A549 (cell line): ENCODE results near the gene IL17RA. TPM values are rescaled to one million over a fixed set of nuclear protein-coding genes. Genes with fewer than 3 reads are reported as not detected.
A peak's percentile ranks its signal among the peaks of the same experiment; 100 is the strongest.
"Not testable (repeated sequence)": the region's sequence is repeated elsewhere in the genome, so short reads cannot be mapped to it uniquely, and the experiment has no call there.

Experiments used
- ATAC-seq, 2 experiments: fragments of 200-7000 bp in 1 of 2; fragments of >200 bp in 1 of 2; cut with Nextera tagmentation in 1 of 2; cut with Tn5 transposase in 1 of 2; 3 replicates each; pipeline versions ENCODE4 v1.8.0 to v1.9.1; 2018 to 2020; ENCODE audit warnings: mild to moderate bottlenecking in 1 of 2, moderate library complexity in 1 of 2
- CTCF ChIA-PET: fragments of 300-600 bp; sonication (Branson Sonifier 250); formaldehyde crosslinking; extraction: SDS; loops from one replicate; lab custom pipeline; 2021; ENCODE audit warnings: antibody characterized with exemption, inconsistent platforms; lab: Yijun Ruan, JAX
- POLR2A ChIA-PET: fragments of 350-600 bp; formaldehyde crosslinking; extraction: SDS; loops from one replicate; lab custom pipeline; 2021; ENCODE audit warnings: antibody characterized with exemption, inconsistent platforms; lab: Yijun Ruan, JAX
- DNase-seq, 2 experiments: peaks; one replicate each; pipeline versions ENCODE4 v3.0.0 to v3.0.0-alpha.2; 2011 to 2016; ENCODE audit warnings: low read depth in 1 of 2, low spot score in 1 of 2
- FAIRE-seq: peaks from 2 replicates; lab custom pipeline; 2011; peaks lifted over from hg19 to GRCh38; lab: Jason Lieb, UNC
- H3K27ac ChIP-seq, 2 experiments: fragments of >200 bp; sonication (Bioruptor Twin); formaldehyde crosslinking; 3 replicates each; pipeline ENCODE4 v1.5.1; 2016 to 2017
- H3K4me1 ChIP-seq: fragments of >200 bp; sonication (Bioruptor Twin); formaldehyde crosslinking; 3 replicates; pipeline ENCODE4 v1.6.1; 2016
- H3K4me2 ChIP-seq: fragments of >200 bp; sonication (Bioruptor Twin); formaldehyde crosslinking; 3 replicates; pipeline ENCODE4 v1.6.1; 2016
- H3K4me3 ChIP-seq: fragments of >200 bp; sonication (Bioruptor Twin); formaldehyde crosslinking; 3 replicates; pipeline ENCODE4 v1.5.1; 2016
- H3K9me3 ChIP-seq: fragments of >200 bp; sonication (Bioruptor Twin); formaldehyde crosslinking; 3 replicates; pipeline ENCODE4 v1.6.1; 2016
- BCL3 ChIP-seq: fragments of >200 bp; sonication (Bioruptor Twin); formaldehyde crosslinking; IDR thresholded peaks from 3 replicates; pipeline ENCODE4 v1.6.1; 2016
- FOXS1 ChIP-seq: fragments of 250-450 bp; sonication (Bioruptor Pico); IDR thresholded peaks from 2 replicates; pipeline ENCODE4 v1.5.0; 2020; ENCODE audit warnings: mild to moderate bottlenecking, moderate library complexity
- HEYL ChIP-seq: fragments of 250-450 bp; sonication (Bioruptor Pico); IDR thresholded peaks from 2 replicates; pipeline ENCODE4 v1.8.0; 2021; ENCODE audit warnings: mild to moderate bottlenecking, moderate library complexity
- HOXA7 ChIP-seq: fragments of 250-450 bp; sonication (Bioruptor Pico); IDR thresholded peaks from 2 replicates; pipeline ENCODE4 v1.5.0; 2020; ENCODE audit warnings: mild to moderate bottlenecking, moderate library complexity
- HOXB13 ChIP-seq: fragments of 250-450 bp; sonication (Bioruptor Pico); IDR thresholded peaks from 2 replicates; pipeline ENCODE4 v1.5.0; 2020; ENCODE audit warnings: low read depth, mild to moderate bottlenecking, moderate library complexity
- JUN ChIP-seq, 2 experiments: fragments of >200 bp; sonication (Bioruptor Twin); formaldehyde crosslinking; IDR thresholded peaks; 2 replicates in 1 of 2; 3 replicates in 1 of 2; pipeline ENCODE4 v1.6.1; 2016 to 2017
- JUNB ChIP-seq: fragments of >200 bp; sonication (Bioruptor Twin); formaldehyde crosslinking; IDR thresholded peaks from 2 replicates; pipeline ENCODE4 v1.6.1; 2016
- POLR2A ChIP-seq: IDR thresholded peaks from 2 replicates; pipeline ENCODE4 v1.6.1; 2012; ENCODE audit warnings: mild to moderate bottlenecking, low read length
- SREBF2 ChIP-seq: fragments of 450-650 bp; IDR thresholded peaks from 2 replicates; pipeline ENCODE4 v1.6.1; 2014; ENCODE audit warnings: mild to moderate bottlenecking, moderate library complexity
- TFCP2L1 ChIP-seq: fragments of 250-450 bp; sonication (Bioruptor Pico); IDR thresholded peaks from 2 replicates; pipeline ENCODE4 v1.5.0; 2021; ENCODE audit warnings: mild to moderate bottlenecking
- ZC3H11A ChIP-seq: fragments of 450-650 bp; IDR thresholded peaks from 2 replicates; pipeline ENCODE4 v1.6.1; 2014; ENCODE audit warnings: antibody characterized with exemption, mild to moderate bottlenecking
- WGBS: methylation state at CpG from one replicate; pipeline ENCODE4 v1.1.6; 2017; ENCODE audit errors: missing lambda C conversion rate; 5-methylcytosine and 5-hydroxymethylcytosine counted together
- polyA minus RNA-seq: library from RNA; depleted of rRNA, polyadenylated mRNA; stranded (reverse); fragments of >200 nt; gene quantifications from 2 replicates; pipeline ENCODE4 v1.2.3, GENCODE V29; 2011; rRNA and poly(A)+ RNA removed
- polyA plus RNA-seq, 4 experiments: library from polyadenylated mRNA; depleted of rRNA in 3 of 4; stranded (reverse); fragments of >200 nt; fragmentation: RNase III in 1 of 4; extraction: RNeasy Plus Mini Kit Qiagen cat#74134 plus additional on column Dnase treatment in 1 of 4; gene quantifications; 2 replicates in 3 of 4; 3 replicates in 1 of 4; pipeline ENCODE4 v1.2.3, GENCODE V29; 2011 to 2017
- TF ChIP-seq, protein P1 (sequence below): fragments of 250-450 bp; sonication (Bioruptor Pico); IDR thresholded peaks from 2 replicates; pipeline ENCODE4 v1.5.0; 2021; ENCODE audit warnings: mild to moderate bottlenecking, moderate library complexity, borderline replicate concordance
- TF ChIP-seq, protein P2 (sequence below): IDR thresholded peaks from 2 replicates; pipeline ENCODE4 v1.6.1; 2012; ENCODE audit warnings: low read depth, borderline replicate concordance

The IL17RA gene, protein sequence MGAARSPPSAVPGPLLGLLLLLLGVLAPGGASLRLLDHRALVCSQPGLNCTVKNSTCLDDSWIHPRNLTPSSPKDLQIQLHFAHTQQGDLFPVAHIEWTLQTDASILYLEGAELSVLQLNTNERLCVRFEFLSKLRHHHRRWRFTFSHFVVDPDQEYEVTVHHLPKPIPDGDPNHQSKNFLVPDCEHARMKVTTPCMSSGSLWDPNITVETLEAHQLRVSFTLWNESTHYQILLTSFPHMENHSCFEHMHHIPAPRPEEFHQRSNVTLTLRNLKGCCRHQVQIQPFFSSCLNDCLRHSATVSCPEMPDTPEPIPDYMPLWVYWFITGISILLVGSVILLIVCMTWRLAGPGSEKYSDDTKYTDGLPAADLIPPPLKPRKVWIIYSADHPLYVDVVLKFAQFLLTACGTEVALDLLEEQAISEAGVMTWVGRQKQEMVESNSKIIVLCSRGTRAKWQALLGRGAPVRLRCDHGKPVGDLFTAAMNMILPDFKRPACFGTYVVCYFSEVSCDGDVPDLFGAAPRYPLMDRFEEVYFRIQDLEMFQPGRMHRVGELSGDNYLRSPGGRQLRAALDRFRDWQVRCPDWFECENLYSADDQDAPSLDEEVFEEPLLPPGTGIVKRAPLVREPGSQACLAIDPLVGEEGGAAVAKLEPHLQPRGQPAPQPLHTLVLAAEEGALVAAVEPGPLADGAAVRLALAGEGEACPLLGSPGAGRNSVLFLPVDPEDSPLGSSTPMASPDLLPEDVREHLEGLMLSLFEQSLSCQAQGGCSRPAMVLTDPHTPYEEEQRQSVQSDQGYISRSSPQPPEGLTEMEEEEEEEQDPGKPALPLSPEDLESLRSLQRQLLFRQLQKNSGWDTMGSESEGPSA
- polyA plus RNA-seq (2011; rRNA removed) (6.4 and 9.1 TPM in 2 replicates), polyA plus RNA-seq (2017; fragmentation: RNase III; extraction: RNeasy Plus Mini Kit Qiagen cat#74134 plus additional on column Dnase treatment) (3.9 to 4.4 TPM (median 4.3 TPM) in 3 replicates), polyA minus RNA-seq (6.8 and 11.9 TPM in 2 replicates)
- polyA plus RNA-seq (2012; cell fraction: cytosol; rRNA removed): 3.0 and 4.0 TPM in 2 replicates
- polyA plus RNA-seq (2012; cell fraction: nucleus; rRNA removed): 8.6 and 10.3 TPM in 2 replicates

DNA sequence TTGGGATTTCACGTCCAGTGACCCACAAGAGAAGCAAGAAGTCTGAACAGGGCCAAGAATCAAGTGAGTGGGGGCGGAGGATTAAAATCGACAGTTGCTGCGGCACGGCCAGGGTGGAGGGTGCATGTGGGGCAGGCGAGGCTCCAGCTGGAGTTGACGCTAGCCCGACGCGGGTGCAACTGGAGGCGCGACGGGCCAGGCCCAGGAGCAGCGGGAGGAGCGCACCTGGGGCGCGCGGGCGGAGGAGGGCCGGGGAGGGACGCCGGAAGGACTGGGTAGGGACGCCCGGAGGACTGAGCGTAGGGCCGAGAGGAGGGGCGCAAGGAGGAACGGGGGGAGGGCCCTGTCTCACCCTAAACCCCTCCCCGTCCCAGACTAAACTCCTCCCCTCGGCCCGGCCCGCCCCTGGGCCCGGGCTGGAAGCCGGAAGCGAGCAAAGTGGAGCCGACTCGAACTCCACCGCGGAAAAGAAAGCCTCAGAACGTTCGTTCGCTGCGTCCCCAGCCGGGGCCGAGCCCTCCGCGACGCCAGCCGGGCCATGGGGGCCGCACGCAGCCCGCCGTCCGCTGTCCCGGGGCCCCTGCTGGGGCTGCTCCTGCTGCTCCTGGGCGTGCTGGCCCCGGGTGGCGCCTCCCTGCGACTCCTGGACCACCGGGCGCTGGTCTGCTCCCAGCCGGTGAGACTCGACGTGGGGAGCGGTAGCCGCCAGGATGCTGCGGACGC lies at the start of gene IL17RA:
TSS of gene IL17RA (plus strand) at position 447 of the 723 bp plus-strand sequence. CDS start at position 539, 92 bp downstream.
- ATAC-seq: peak; percentile 96 to 99
- peak; percentile 56 for TF ChIP-seq POLR2A
- TF ChIP-seq BCL3: peak; percentile 69; the same call in 2 of the 3 replicates
- TF ChIP-seq JUNB: no peak
- TF ChIP-seq HEYL: no peak
- TF ChIP-seq JUN (IDR thresholded peaks at IDR 0.05): peak in 1 of 2 experiments; percentile 28; a peak in 1 of 5 replicates
- DNase-seq: peak; percentile 26 to 81
- Histone ChIP-seq H3K4me3 (peak within 1 kb of the TSS; percentile 71), H3K4me2 (peak within 1 kb of the TSS; percentile 93), H3K4me1 (peaks cover 3% of the 10 kb centered on the region; the same call in 1 of the 3 replicates), H3K27ac (peak within 1 kb of the TSS; percentile 84 to 99), H3K9me3 (no peaks in the 10 kb centered on the region)
- 9% methylated on average over 9 of the region's 68 CpGs for WGBS
- no peak for FAIRE-seq
- ChIA-PET POLR2A (no interaction called here), CTCF (interaction anchor here (1.9 to 3.7 kb wide), 2 partner anchors 11 to 87 kb away, joined by 6 to 11 read pairs; no protein-coding TSS in a partner anchor)

DNA sequence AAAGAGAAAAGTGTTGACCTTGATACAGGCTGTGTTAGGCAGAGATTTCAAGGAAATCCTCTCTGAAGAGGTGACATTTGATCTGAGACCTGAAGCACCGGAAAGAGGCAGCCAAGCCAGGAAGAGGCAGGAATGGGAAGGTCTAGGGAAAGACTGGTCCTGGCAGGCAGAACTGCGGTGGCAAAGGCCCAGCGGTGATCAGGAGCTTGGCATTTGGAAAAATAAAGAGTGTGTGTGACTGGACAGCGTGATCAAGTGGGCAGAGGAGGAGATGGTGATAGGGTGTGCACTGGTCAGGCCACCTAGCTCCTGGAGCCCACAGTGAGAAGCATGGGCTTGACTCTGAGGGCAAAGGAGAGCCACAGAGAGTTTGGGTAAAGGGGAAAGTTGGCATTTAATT lies 49.6 kb upstream of the IL17RA start:
- no peak for FAIRE-seq

GRCh38 chr22:17035976-17036841 lies 48.6 kb upstream of the IL17RA start:
- ATAC-seq: peak; percentile 54 to 57
- peak overlapping the region; percentile 59 to 82 for H3K27ac ChIP-seq
- FAIRE-seq, POLR2A ChIA-PET, DNase-seq, H3K9me3 ChIP-seq, H3K4me1 ChIP-seq: not testable (repeated sequence)
- H3K4me2 ChIP-seq: peak overlapping the region; percentile 62
- H3K4me3 ChIP-seq: peak overlapping the region; percentile 70
- WGBS: 72% methylated on average over 25 of the region's 56 CpGs
- CTCF ChIA-PET: interaction anchor here (1.0 kb wide), 1 partner anchor 22 kb away, joined by 4 read pairs; no protein-coding TSS in a partner anchor

More for the DNA sequence above, 49.6 kb upstream of the IL17RA start:
- TF ChIP-seq, protein P1, sequence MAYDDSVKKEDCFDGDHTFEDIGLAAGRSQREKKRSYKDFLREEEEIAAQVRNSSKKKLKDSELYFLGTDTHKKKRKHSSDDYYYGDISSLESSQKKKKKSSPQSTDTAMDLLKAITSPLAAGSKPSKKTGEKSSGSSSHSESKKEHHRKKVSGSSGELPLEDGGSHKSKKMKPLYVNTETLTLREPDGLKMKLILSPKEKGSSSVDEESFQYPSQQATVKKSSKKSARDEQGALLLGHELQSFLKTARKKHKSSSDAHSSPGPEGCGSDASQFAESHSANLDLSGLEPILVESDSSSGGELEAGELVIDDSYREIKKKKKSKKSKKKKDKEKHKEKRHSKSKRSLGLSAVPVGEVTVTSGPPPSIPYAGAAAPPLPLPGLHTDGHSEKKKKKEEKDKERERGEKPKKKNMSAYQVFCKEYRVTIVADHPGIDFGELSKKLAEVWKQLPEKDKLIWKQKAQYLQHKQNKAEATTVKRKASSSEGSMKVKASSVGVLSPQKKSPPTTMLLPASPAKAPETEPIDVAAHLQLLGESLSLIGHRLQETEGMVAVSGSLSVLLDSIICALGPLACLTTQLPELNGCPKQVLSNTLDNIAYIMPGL (CRISPR knock-in tag): no peak
- TF ChIP-seq HOXB13 (CRISPR knock-in tag): no peak
- no peak for TF ChIP-seq FOXS1 (CRISPR knock-in tag)
- TF ChIP-seq TFCP2L1 (CRISPR knock-in tag): no peak
- TF ChIP-seq, protein P2, sequence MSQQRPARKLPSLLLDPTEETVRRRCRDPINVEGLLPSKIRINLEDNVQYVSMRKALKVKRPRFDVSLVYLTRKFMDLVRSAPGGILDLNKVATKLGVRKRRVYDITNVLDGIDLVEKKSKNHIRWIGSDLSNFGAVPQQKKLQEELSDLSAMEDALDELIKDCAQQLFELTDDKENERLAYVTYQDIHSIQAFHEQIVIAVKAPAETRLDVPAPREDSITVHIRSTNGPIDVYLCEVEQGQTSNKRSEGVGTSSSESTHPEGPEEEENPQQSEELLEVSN: no peak
- no peak for TF ChIP-seq HOXA7 (CRISPR knock-in tag)
- no peak for TF ChIP-seq ZC3H11A
- TF ChIP-seq POLR2A: no peak
- no peak for TF ChIP-seq SREBF2
- no peak for TF ChIP-seq HEYL
- H3K4me2 ChIP-seq: no peak overlapping the region
- no peak overlapping the region for H3K27ac ChIP-seq
- ChIA-PET POLR2A (interaction anchor here (0.7 kb wide), 1 partner anchor 28 kb away, joined by 12 read pairs; no protein-coding TSS in a partner anchor), CTCF (interaction anchor here (1.0 kb wide), 1 partner anchor 23 kb away, joined by 4 read pairs; no protein-coding TSS in a partner anchor)
- H3K9me3 ChIP-seq: no peaks in the 10 kb centered on the region
- H3K4me3 ChIP-seq: no peak overlapping the region
- peaks cover 8% of the 10 kb centered on the region; the same call in 2 of the 3 replicates for H3K4me1 ChIP-seq
- ATAC-seq: no peak
- no peak for DNase-seq
- WGBS: 80% methylated on average over 4 of the region's 4 CpGs
